A673 (cell line): ENCODE measurements around the gene GSTK1.

Experiments used
- CTCF ChIP-seq: fragments of 300-800, 200-600 bp; sonication (generic); conservative IDR thresholded peaks from 2 replicates; pipeline ENCODE4 v1.5.1; 2017; ENCODE audit warnings: low read depth, mild to moderate bottlenecking, antibody characterized with exemption, low read length, moderate library complexity, mixed read lengths
- EZH2 ChIP-seq: fragments of 200-600 bp; sonication (generic); IDR thresholded peaks from 2 replicates; pipeline ENCODE4 v1.6.1; 2017; ENCODE audit warnings: borderline replicate concordance, low read depth, mild to moderate bottlenecking, mixed read lengths, antibody characterized with exemption, low read length; ENCODE audit not compliant: poor library complexity, severe bottlenecking

DNA sequence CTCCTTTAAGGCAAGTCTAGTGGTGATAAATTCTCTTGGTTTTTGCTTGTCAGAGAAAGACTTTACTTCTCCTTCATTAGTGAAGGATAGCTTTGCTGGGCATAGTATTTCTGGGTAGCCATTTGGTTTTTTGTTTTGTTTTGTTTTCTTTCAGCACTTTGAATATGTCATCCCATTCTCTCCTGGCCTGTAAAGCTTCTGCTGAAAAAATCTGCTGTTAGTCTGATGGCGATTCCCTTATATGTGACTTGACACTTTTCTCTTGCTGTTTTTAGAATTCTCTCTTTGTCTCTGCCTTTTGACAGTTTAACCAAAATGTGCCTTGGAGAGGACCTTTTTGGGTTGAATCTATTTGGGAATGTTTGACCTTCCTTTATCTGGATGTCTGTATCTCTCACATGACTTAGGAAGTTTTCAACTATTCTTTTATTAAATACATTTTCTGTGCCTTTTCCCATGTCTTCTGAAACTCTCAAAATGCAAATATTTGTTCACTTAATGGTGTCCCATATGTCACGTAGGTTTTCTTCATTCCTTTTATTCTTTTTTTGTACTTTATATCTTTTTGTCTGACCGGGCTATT lies 26.7 kb upstream of the GSTK1 start:
- TF ChIP-seq CTCF (no peak), EZH2 (no peak)
